Choroid plexus epithelial cell (primary cell): Measurements from ENCODE around the gene LMAN2L.

Experiments used
- DNase-seq: peaks from one replicate; pipeline ENCODE4 v3.0.0-alpha.2; 2010; ENCODE audit warnings: low read depth
- H3K4me3 ChIP-seq: 2 replicates; pipeline ENCODE4 v1.5.1; 2011; ENCODE audit warnings: low read depth, mild to moderate bottlenecking, control low read depth, low read length, moderate library complexity
- CTCF ChIP-seq: conservative IDR thresholded peaks from 2 replicates; pipeline ENCODE4 v1.5.1; 2011; ENCODE audit warnings: low read depth, mild to moderate bottlenecking, control low read depth, inconsistent platforms, low read length, moderate library complexity

Gene LMAN2L

GRCh38 chr2:96773922-96774321, 34.1 kb upstream of the LMAN2L start:
- no peak for TF ChIP-seq CTCF
- no peak for DNase-seq
- H3K4me3 ChIP-seq: no peak overlapping the region

GRCh38 chr2:96772903-96773671, 33.2 kb upstream of the LMAN2L start:
- H3K4me3 ChIP-seq: no peak overlapping the region
- no peak for TF ChIP-seq CTCF
- DNase-seq: no peak

GRCh38 chr2:96771796-96772618, 32.1 kb upstream of the LMAN2L start:
- no peak for TF ChIP-seq CTCF
- no peak for DNase-seq
- no peak overlapping the region for H3K4me3 ChIP-seq

GRCh38 chr2:96770442-96771202, 30.8 kb upstream of the LMAN2L start:
- no peak for TF ChIP-seq CTCF
- DNase-seq: no peak
- H3K4me3 ChIP-seq: no peak overlapping the region

- no peak overlapping the region for H3K4me3 ChIP-seq
- no peak for DNase-seq
- no peak for TF ChIP-seq CTCF
Measured at GRCh38 chr2:96769814-96770213, 29.9 kb upstream of the LMAN2L start.

DNA sequence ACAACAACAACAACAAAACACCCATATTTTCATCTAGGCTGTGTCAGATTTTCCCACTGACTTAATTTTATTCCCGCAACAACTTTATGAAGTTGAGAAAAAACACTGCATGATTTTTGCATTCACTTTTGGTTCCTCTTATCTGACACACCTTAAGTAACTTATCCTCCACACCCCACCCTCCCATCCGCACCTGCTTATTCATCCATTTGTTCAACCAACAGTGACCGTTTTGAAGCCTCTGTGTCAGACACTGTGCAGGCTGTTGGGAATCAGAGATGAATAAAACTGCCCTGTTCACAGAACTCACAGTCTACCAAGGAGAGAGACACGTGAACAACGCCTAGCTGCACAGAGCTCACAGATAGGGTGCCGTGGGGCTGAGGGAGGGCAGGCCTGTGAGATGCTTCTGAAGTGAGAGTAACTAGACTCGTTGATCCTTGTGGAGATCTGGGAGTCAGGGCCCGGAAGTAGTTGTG, 28.3 kb upstream of the LMAN2L start:
- H3K4me3 ChIP-seq: no peak overlapping the region
- no peak for DNase-seq
- TF ChIP-seq CTCF: no peak
